ENCODE data around the gene UTP14C.

DNA sequence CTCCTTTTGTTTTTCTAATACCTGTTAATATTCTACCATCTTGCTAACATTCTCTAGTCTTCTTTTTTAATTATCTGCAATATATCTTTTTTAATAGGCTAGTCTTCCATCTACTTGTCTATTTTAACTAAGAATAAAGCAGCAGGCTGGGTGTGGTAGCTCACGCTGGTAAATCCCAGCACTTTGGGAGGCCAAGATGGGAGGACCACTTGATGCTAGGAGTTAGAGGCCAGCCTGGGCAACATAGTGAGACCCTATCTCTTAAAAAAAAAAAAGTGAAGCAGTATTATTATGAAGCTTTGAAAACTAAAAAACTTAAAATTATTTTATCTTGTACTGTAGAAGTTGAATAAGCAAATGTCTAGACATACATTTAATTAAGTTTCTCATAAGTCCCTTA is 3.3 kb downstream of the UTP14C start:
- TF ChIP-seq, protein P1, sequence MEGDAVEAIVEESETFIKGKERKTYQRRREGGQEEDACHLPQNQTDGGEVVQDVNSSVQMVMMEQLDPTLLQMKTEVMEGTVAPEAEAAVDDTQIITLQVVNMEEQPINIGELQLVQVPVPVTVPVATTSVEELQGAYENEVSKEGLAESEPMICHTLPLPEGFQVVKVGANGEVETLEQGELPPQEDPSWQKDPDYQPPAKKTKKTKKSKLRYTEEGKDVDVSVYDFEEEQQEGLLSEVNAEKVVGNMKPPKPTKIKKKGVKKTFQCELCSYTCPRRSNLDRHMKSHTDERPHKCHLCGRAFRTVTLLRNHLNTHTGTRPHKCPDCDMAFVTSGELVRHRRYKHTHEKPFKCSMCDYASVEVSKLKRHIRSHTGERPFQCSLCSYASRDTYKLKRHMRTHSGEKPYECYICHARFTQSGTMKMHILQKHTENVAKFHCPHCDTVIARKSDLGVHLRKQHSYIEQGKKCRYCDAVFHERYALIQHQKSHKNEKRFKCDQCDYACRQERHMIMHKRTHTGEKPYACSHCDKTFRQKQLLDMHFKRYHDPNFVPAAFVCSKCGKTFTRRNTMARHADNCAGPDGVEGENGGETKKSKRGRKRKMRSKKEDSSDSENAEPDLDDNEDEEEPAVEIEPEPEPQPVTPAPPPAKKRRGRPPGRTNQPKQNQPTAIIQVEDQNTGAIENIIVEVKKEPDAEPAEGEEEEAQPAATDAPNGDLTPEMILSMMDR (IDR thresholded peaks at IDR 0.05): no peak
- no peak for TF ChIP-seq EZH2 (IDR thresholded peaks at IDR 0.05)
